BLaER1 treated with 17β-estradiol and CSF1 and Interleukin-3, amounts not matched to agents 10 nM and 100 nM (cell line): ENCODE results near the gene CORO2B.

Experiments used
- H3K27ac ChIP-seq, 11 experiments: shearing (Covaris generic); formaldehyde crosslinking; 2 replicates each; pipeline ENCODE4 v1.8.1; 2022
- H3K27me3 ChIP-seq, 11 experiments: shearing (Covaris generic); formaldehyde crosslinking; 2 replicates each; pipeline ENCODE4 v1.8.1; 2022
- H3K36me3 ChIP-seq, 11 experiments: shearing (Covaris generic); formaldehyde crosslinking; 2 replicates each; pipeline ENCODE4 v1.8.1; 2022
- H3K4me1 ChIP-seq, 10 experiments: shearing (Covaris generic); formaldehyde crosslinking; 2 replicates each; pipeline ENCODE4 v1.8.1; 2022
- H3K4me2 ChIP-seq, 11 experiments: shearing (Covaris generic); formaldehyde crosslinking; 2 replicates each; pipeline ENCODE4 v1.8.1; 2022
- H3K4me3 ChIP-seq, 10 experiments: shearing (Covaris generic); formaldehyde crosslinking; 2 replicates each; pipeline ENCODE4 v1.8.1; 2022
- H3K9ac ChIP-seq, 11 experiments: shearing (Covaris generic); formaldehyde crosslinking; 2 replicates each; pipeline ENCODE4 v1.8.1; 2022
- H3K9me3 ChIP-seq, 11 experiments: shearing (Covaris generic); formaldehyde crosslinking; replicated peaks in 1 of 11; 2 replicates each; pipeline ENCODE4 v1.8.1; 2022
- H4K20me1 ChIP-seq, 11 experiments: shearing (Covaris generic); formaldehyde crosslinking; 2 replicates each; pipeline ENCODE4 v1.8.1; 2022
- Cebpa-rat ChIP-seq, 11 experiments: shearing (Covaris generic); IDR thresholded peaks; 2 replicates each; pipeline ENCODE4 v1.8.1; 2022

The CORO2B gene

GRCh38 chr15:68589783-68590710, 11.3 kb downstream of the CORO2B start:
- peaks cover 42 to 84% (median 62%) of the 10 kb centered on the region in 10 experiments for H3K4me1 ChIP-seq

GRCh38 chr15:68590721-68591389, 12.1 kb downstream of the CORO2B start:
- H3K9me3 ChIP-seq = no peaks in the 10 kb centered on the region
- H3K9ac ChIP-seq = no peak overlapping the region
- no peak overlapping the region for H3K4me3 ChIP-seq
- no peak for TF ChIP-seq Cebpa-rat (IDR thresholded peaks at IDR 0.05)
- no peaks in the 10 kb centered on the region for H3K36me3 ChIP-seq
- peak overlapping the region in 3 of 11 experiments; percentile 3 to 26 (median 5); a peak in 1 of 22 replicates for H3K4me2 ChIP-seq
- H3K4me1 ChIP-seq = peaks cover 46 to 84% (median 63%) of the 10 kb centered on the region in 10 experiments
- no peak overlapping the region for H3K27ac ChIP-seq
- H3K27me3 ChIP-seq = no peaks in the 10 kb centered on the region
- peaks cover 0 to 77% (median 7%) of the 10 kb centered on the region in 11 experiments; a peak in 10 of 22 replicates for H4K20me1 ChIP-seq

More at GRCh38 chr15:68589783-68590710, 11.3 kb downstream of the CORO2B start:
- peaks cover 0 to 77% (median 7%) of the 10 kb centered on the region in 11 experiments; a peak in 10 of 22 replicates for H4K20me1 ChIP-seq
- peak overlapping the region in 3 of 11 experiments; percentile 3 to 26 (median 5); a peak in 1 of 22 replicates for H3K4me2 ChIP-seq
- H3K27me3 ChIP-seq = no peaks in the 10 kb centered on the region
- 0 out of 22 replicates have a peak overlapping the region, but pooled peaks of 1 of the 11 experiments have one; percentile 14 for H3K27ac ChIP-seq
- H3K9ac ChIP-seq = peak overlapping the region in 1 of 11 experiments; percentile 2; a peak in 1 of 22 replicates
- TF ChIP-seq Cebpa-rat (IDR thresholded peaks at IDR 0.05) = no peak
- no peaks in the 10 kb centered on the region for H3K9me3 ChIP-seq
- H3K4me3 ChIP-seq = no peak overlapping the region
- no peaks in the 10 kb centered on the region for H3K36me3 ChIP-seq

DNA sequence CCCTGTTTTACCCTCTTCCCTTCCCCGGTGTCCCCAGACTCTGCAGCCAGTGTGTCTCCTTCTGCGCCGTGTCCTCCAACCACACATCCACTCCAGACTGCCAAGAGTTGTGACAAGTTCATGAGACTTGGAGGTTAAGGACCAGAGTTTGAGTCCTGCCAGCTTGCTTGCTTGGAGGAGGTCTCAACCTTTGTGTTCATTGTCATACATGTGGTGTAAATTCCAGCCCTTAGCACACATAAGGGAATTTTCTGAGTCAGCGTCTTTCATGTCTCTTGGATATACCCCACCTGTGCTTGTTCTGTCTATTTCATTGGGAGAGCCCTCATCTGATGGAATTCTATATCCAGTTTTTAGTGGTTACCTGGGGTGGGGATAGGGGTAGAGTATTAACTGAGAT, 13.3 kb downstream of the CORO2B start:
- TF ChIP-seq Cebpa-rat (IDR thresholded peaks at IDR 0.05) = no peak
- peaks cover 38 to 82% (median 58%) of the 10 kb centered on the region in 10 experiments for H3K4me1 ChIP-seq
- H3K4me3 ChIP-seq = no peak overlapping the region
- H3K9me3 ChIP-seq = no peaks in the 10 kb centered on the region
- H3K27me3 ChIP-seq = no peaks in the 10 kb centered on the region
- H4K20me1 ChIP-seq = peaks cover 0 to 76% (median 7%) of the 10 kb centered on the region in 11 experiments; a peak in 8 of 22 replicates
- no peaks in the 10 kb centered on the region for H3K36me3 ChIP-seq
- H3K9ac ChIP-seq = no peak overlapping the region
- H3K27ac ChIP-seq = no peak overlapping the region
- no peak overlapping the region for H3K4me2 ChIP-seq

DNA sequence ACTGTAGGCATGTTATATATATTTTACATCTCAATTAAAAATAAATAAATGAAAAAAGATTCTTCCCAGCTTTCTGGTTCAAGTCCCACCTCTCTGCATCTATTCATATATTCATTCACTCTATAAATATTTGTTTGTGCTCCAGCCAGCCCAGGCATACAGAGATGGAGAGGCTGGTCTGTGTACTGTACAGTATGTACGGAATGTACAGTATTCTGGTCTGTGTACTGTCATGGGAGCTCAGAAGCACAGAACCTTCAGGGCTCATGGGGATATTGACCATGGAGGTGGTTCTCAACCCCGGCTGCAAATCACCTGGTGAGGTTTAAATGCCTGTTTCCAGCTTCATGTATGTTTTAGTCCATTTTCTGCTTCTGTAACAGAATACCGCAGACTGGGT, 13.8 kb downstream of the CORO2B start:
- Histone ChIP-seq H3K27ac (no peak overlapping the region), H3K36me3 (no peaks in the 10 kb centered on the region), H3K4me2 (peak overlapping the region in 3 of 11 experiments; percentile 4 to 71 (median 58); a peak in 1 of 22 replicates), H3K4me3 (no peak overlapping the region), H3K9me3 (no peaks in the 10 kb centered on the region), H4K20me1 (peaks cover 0 to 71% (median 7%) of the 10 kb centered on the region in 11 experiments; a peak in 9 of 22 replicates), H3K4me1 (peaks cover 39 to 81% (median 58%) of the 10 kb centered on the region in 10 experiments), H3K9ac (no peak overlapping the region), H3K27me3 (no peaks in the 10 kb centered on the region)
- no peak for TF ChIP-seq Cebpa-rat (IDR thresholded peaks at IDR 0.05)

DNA sequence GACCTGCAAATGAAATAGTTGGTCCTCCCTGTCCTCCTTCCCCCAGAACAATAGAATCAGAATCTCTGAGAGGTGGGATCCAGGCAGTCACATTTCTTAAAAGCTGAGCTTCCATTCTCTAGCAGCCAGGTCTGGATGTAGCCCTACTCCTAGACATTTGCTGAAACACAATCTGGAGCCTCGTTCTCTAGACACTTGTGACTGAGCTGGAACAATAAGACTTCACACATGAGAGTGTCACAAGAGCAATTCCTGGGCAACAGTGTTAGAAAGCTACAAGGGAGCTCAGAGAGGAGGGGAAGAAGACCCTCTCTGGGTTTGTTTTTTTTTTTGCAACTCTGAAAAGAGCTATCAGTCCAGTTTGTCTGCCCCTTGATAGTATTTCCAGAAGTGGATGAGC, 14.5 kb downstream of the CORO2B start:
- H3K27ac ChIP-seq = no peak overlapping the region
- no peaks in the 10 kb centered on the region for H3K9me3 ChIP-seq
- H3K27me3 ChIP-seq = no peaks in the 10 kb centered on the region
- no peak overlapping the region for H3K4me3 ChIP-seq
- H3K4me1 ChIP-seq = peaks cover 39 to 81% (median 58%) of the 10 kb centered on the region in 10 experiments
- peaks cover 0 to 74% (median 12%) of the 10 kb centered on the region in 11 experiments; a peak in 9 of 22 replicates for H4K20me1 ChIP-seq
- peak overlapping the region; percentile 40 to 79 (median 64); a peak in 19 of 22 replicates for H3K4me2 ChIP-seq
- TF ChIP-seq Cebpa-rat (IDR thresholded peaks at IDR 0.05) = no peak
- H3K36me3 ChIP-seq = no peaks in the 10 kb centered on the region
- no peak overlapping the region for H3K9ac ChIP-seq

DNA sequence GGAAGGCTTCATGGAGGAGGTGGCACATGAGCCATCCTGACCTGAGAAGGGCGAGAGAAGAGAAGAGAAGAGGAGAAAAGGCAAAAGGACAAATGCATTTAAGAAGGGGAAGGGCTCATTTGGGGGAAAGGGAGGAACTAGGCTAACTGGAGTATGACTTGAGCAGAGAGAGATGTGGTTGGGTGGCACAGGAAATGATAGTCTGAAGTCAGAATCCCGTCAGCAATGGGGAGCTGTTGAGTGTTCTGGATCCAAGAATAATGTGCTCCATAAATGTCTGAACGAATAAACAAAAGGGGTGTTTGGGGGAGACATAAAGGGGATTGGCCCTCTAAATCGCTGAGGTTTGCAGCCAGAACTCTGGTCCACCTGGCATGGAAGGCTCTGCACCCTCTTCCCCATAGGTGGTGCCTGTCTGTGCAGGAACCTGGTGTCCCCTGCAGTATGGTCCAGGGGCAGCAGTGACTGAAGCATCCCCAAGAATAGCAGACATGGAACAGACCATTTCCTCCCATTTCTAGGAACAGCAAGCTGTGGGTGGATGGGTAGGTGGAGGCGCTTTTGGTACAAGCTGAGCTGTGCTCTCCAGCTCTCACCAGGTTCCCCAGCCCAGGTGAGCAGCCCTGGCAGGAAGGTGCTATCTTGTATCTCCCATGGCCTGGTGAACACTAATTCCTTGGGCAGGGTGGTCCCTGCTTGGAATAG, 15.2 kb downstream of the CORO2B start:
- Histone ChIP-seq H3K9ac (no peak overlapping the region), H4K20me1 (peaks cover 0 to 81% (median 12%) of the 10 kb centered on the region in 11 experiments; a peak in 9 of 22 replicates), H3K36me3 (no peaks in the 10 kb centered on the region), H3K4me3 (no peak overlapping the region), H3K9me3 (no peaks in the 10 kb centered on the region), H3K27me3 (no peaks in the 10 kb centered on the region), H3K4me1 (peaks cover 41 to 83% (median 61%) of the 10 kb centered on the region in 10 experiments), H3K4me2 (peak overlapping the region; percentile 40 to 79 (median 64)), H3K27ac (no peak overlapping the region)
- TF ChIP-seq Cebpa-rat (IDR thresholded peaks at IDR 0.05) = no peak

DNA sequence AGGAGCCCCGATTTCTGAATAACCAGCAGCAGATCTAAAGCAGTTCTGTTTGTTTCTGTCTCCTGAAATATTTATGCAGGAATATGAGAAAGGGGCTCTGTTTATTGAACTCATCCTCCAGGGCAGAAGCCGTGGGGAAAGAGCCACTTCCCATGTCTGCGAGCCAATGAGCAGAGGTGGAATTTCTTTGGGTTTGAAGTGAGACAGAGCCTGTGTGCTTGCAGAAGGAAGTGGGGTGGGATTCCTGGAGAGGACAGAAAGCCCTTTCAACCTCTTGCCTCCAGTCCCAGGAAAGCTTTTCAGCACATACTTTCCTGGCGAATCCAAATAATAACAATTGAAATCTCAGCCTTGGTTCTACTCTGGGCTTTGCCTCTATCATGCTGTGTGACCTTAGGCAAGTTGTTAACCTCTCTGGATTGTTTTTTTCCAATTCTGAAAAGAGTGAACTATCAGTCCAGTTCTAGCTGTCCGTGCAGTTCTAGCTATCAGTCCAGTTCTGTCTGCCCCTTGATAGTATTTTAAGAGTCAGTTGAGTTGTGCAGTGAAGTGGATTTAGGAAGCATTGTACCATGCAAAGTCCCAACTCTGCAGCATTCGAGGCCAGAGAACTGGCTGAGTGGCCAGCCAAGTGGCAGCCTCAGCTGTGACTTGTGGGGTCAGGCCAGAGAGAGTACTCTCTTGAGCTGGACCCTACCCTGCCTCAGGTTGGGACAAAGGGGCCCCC, 15.9 kb downstream of the CORO2B start:
- H3K9me3 ChIP-seq = no peaks in the 10 kb centered on the region
- no peaks in the 10 kb centered on the region for H3K27me3 ChIP-seq
- TF ChIP-seq Cebpa-rat (IDR thresholded peaks at IDR 0.05) = no peak
- H3K4me3 ChIP-seq = no peak overlapping the region
- peaks cover 47 to 90% (median 66%) of the 10 kb centered on the region in 10 experiments for H3K4me1 ChIP-seq
- H3K36me3 ChIP-seq = no peaks in the 10 kb centered on the region
- peak overlapping the region in 1 of 11 experiments; percentile 15; a peak in 1 of 22 replicates for H3K27ac ChIP-seq
- no peak overlapping the region for H3K9ac ChIP-seq
- peak overlapping the region; percentile 40 to 79 (median 64) for H3K4me2 ChIP-seq
- H4K20me1 ChIP-seq = peaks cover 0 to 83% (median 12%) of the 10 kb centered on the region in 11 experiments; a peak in 9 of 22 replicates

DNA sequence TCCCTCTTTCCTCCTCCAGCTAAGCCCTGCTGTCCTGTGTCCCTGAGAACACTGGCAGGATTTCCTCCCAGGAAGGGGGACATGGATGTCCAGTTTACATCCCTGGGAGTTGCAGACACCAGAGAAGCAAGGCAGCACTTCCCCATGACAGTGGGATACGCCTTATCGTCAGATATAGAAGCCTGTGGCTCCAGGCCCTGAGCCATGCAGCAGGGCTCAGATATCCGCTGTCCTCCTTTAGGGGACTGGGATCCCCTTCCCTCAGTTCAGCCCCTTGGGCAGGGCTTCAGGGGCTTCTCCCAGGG, 16.4 kb downstream of the CORO2B start:
- H3K27ac ChIP-seq = peak overlapping the region in 1 of 11 experiments; percentile 15; a peak in 2 of 22 replicates
- H3K4me3 ChIP-seq = no peak overlapping the region
- no peaks in the 10 kb centered on the region for H3K27me3 ChIP-seq
- peaks cover 52 to 94% (median 71%) of the 10 kb centered on the region in 10 experiments for H3K4me1 ChIP-seq
- no peak overlapping the region for H3K9ac ChIP-seq
- peak overlapping the region; percentile 0 to 79 (median 64); a peak in 17 of 22 replicates for H3K4me2 ChIP-seq
- peaks cover 0 to 83% (median 12%) of the 10 kb centered on the region in 11 experiments; a peak in 9 of 22 replicates for H4K20me1 ChIP-seq
- no peak for TF ChIP-seq Cebpa-rat (IDR thresholded peaks at IDR 0.05)
- no peaks in the 10 kb centered on the region for H3K9me3 ChIP-seq
- H3K36me3 ChIP-seq = no peaks in the 10 kb centered on the region
